Measurements from ENCODE around the gene SLC22A31.

Gene SLC22A31

GRCh38 chr16:89237733-89238132 lies 37.4 kb upstream of the SLC22A31 start:
- no peak for DNase-seq (ENCODE audit: low read depth)
- no peaks in the 10 kb centered on the region for H3K9me3 ChIP-seq (ENCODE audit: control insufficient read depth, low read length)
- H3K27me3 ChIP-seq (replicated peaks; ENCODE audit: control insufficient read depth, insufficient read depth, low read length): no peaks in the 10 kb centered on the region
- H3K36me3 ChIP-seq (ENCODE audit: control insufficient read depth, insufficient read depth, low read length, severe bottlenecking): peaks cover 15% of the 10 kb centered on the region
- no peak overlapping the region for H3K4me3 ChIP-seq (ENCODE audit: low read length)
- H3K4me1 ChIP-seq (ENCODE audit: control insufficient read depth, insufficient read depth, low read length): peaks cover under 1% of the 10 kb centered on the region
- no peak overlapping the region for H3K9ac ChIP-seq (ENCODE audit: low read length)

DNA sequence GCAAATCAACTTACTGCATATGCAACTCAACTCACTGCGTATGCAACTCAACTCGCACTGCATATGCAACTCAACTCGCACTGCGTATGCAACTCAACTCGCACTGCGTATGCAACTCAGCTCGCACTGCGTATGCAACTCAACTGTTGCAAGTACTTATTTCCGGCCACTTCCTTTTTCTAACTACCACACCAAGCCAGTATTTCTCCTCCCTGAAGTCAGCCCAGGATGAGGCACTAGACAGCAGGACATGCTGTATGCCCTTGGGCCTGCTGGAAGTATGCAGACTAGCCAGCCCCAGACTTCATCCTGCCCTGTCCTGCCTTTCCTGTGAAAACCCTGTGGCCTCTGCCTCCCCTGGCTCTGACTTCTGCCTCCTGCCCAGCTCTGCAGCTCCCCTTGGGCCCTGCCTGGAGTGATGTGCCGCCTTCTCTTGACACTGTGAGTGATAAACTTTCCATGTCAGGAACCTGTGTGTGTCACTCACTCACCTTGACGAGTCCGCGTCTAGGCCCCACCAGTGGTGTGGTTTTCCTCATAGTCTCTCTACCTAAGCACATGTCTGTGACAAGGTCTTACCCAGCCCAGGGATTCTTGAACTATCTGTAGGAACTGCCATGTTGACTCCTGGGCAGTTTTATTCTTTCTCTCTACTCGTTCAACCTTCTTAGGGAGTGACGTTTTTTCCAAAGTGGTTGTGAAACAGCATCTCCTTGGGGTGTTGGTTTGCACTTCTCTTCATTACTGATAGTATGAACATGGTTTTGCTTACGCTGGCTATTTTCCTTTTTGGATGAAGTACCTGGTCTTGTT lies 33.5 kb upstream of the SLC22A31 start:
- peaks cover 5% of the 10 kb centered on the region for H3K9me3 ChIP-seq (ENCODE audit: control insufficient read depth, low read length)
- no peak overlapping the region for H3K9ac ChIP-seq (ENCODE audit: low read length)
- no peak for DNase-seq (ENCODE audit: low read depth)
- H3K4me1 ChIP-seq (ENCODE audit: control insufficient read depth, insufficient read depth, low read length): peaks cover 11% of the 10 kb centered on the region
- peaks cover 45% of the 10 kb centered on the region for H3K36me3 ChIP-seq (ENCODE audit: control insufficient read depth, insufficient read depth, low read length, severe bottlenecking)
- H3K4me3 ChIP-seq (ENCODE audit: low read length): no peak overlapping the region
- no peaks in the 10 kb centered on the region for H3K27me3 ChIP-seq (replicated peaks; ENCODE audit: control insufficient read depth, insufficient read depth, low read length)

- no peak overlapping the region for H3K9ac ChIP-seq (ENCODE audit: low read length)
- H3K4me1 ChIP-seq (ENCODE audit: control insufficient read depth, insufficient read depth, low read length): peaks cover 11% of the 10 kb centered on the region
- no peaks in the 10 kb centered on the region for H3K27me3 ChIP-seq (replicated peaks; ENCODE audit: control insufficient read depth, insufficient read depth, low read length)
- no peak overlapping the region for H3K4me3 ChIP-seq (ENCODE audit: low read length)
- H3K36me3 ChIP-seq (ENCODE audit: control insufficient read depth, insufficient read depth, low read length, severe bottlenecking): peaks cover 62% of the 10 kb centered on the region
- no peak for DNase-seq (ENCODE audit: low read depth)
- H3K9me3 ChIP-seq (ENCODE audit: control insufficient read depth, low read length): peaks cover 23% of the 10 kb centered on the region
Observed at GRCh38 chr16:89232107-89232506, 31.8 kb upstream of the SLC22A31 start.

DNA sequence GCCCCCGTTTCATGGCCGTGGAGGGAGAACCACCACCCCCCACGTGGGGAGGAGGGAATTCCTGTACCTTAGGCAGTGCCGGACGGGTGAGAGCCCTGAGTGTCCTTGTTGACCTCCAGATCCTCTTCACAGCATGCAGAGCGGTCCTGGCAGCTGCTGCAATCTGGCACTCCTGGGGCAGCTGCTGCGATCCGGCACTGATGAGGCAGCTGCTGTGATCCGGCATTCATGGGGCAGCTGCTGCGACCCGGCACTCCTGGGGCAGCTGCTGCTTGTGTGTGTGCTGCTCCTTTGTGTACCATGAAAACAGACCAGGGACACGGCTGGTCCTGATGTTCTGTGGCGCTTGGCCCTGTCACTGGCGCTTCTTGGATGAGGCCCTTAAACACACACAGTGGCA lies 29.9 kb upstream of the SLC22A31 start:
- no peak for DNase-seq (ENCODE audit: low read depth)
- Histone ChIP-seq H3K4me1 (ENCODE audit: control insufficient read depth, insufficient read depth, low read length) (peaks cover 11% of the 10 kb centered on the region), H3K9me3 (ENCODE audit: control insufficient read depth, low read length) (peaks cover 31% of the 10 kb centered on the region), H3K9ac (ENCODE audit: low read length) (no peak overlapping the region), H3K36me3 (ENCODE audit: control insufficient read depth, insufficient read depth, low read length, severe bottlenecking) (peaks cover 81% of the 10 kb centered on the region), H3K27me3 (replicated peaks; ENCODE audit: control insufficient read depth, insufficient read depth, low read length) (no peaks in the 10 kb centered on the region), H3K4me3 (ENCODE audit: low read length) (no peak overlapping the region)

DNA sequence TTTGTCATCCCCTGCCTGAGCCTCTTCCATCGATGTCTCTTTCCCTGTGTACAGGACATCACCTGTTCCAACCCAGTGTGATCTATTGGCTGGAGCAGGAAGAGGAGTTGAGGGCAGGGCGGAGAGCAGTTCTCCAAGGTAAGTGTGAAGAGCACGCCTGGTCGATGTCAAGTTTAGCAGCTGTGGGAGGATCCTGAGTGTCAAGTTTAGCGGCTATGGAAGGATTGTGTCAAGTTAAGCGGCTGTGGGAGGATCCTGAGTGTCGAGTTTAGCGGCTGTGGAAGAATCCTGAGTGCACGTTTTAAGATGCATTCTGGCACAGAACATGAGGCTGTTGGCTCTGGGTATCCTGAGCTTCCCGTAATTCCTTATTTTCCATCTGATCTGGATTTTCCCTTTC lies 24.3 kb upstream of the SLC22A31 start:
- no peaks in the 10 kb centered on the region for H3K27me3 ChIP-seq (replicated peaks; ENCODE audit: control insufficient read depth, insufficient read depth, low read length)
- H3K36me3 ChIP-seq (ENCODE audit: control insufficient read depth, insufficient read depth, low read length, severe bottlenecking): peaks cover 85% of the 10 kb centered on the region
- no peak for DNase-seq (ENCODE audit: low read depth)
- H3K4me1 ChIP-seq (ENCODE audit: control insufficient read depth, insufficient read depth, low read length): no peaks in the 10 kb centered on the region
- peaks cover 31% of the 10 kb centered on the region for H3K9me3 ChIP-seq (ENCODE audit: control insufficient read depth, low read length)
- H3K4me3 ChIP-seq (ENCODE audit: low read length): no peak overlapping the region
- no peak overlapping the region for H3K9ac ChIP-seq (ENCODE audit: low read length)

DNA sequence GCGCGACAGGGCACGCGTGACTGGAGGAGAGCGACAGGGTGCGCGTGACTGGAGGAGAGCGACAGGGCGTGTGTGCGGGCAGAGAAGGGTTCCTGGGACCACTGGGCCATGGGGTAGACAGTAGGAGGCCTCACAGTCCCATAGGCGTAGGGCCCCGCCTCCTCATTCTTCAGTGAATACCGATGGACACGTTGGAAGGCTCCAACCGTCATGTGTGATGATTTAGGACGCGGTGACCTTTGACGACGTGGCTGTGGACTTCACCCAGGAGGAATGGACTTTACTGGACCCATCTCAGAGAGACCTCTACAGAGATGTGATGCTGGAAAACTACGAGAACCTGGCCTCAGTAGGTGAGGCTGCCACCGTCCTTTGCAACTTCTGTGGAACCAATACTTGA lies 22.6 kb upstream of the SLC22A31 start:
- Histone ChIP-seq H3K4me3 (ENCODE audit: low read length) (no peak overlapping the region), H3K4me1 (ENCODE audit: control insufficient read depth, insufficient read depth, low read length) (peaks cover 8% of the 10 kb centered on the region), H3K9ac (ENCODE audit: low read length) (no peak overlapping the region), H3K9me3 (ENCODE audit: control insufficient read depth, low read length) (peaks cover 16% of the 10 kb centered on the region), H3K27me3 (replicated peaks; ENCODE audit: control insufficient read depth, insufficient read depth, low read length) (no peaks in the 10 kb centered on the region), H3K36me3 (ENCODE audit: control insufficient read depth, insufficient read depth, low read length, severe bottlenecking) (peaks cover 69% of the 10 kb centered on the region)
- no peak for DNase-seq (ENCODE audit: low read depth)

DNA sequence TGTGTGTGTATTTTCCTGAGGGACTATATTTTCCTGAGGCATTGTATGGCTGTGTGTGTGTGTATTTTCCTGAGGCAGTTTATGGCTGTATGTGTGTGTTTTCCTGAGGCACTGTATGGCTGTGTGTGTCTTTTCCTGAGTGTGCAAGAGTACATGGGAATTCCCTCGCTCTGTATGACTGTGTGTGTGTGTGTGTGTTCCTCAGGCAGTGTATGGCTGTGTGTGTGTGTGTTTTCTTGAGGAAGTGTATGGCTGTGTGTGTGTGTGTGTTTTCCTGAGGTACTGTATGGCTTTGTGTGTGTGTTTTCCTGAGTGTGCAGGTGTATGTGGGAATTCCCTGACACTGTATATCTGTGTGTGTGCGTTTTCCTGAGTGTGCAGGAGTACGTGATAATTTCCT lies 21.3 kb upstream of the SLC22A31 start:
- H3K4me3 ChIP-seq (ENCODE audit: low read length): no peak overlapping the region
- H3K9ac ChIP-seq (ENCODE audit: low read length): no peak overlapping the region
- H3K9me3 ChIP-seq (ENCODE audit: control insufficient read depth, low read length): peaks cover 3% of the 10 kb centered on the region
- H3K36me3 ChIP-seq (ENCODE audit: control insufficient read depth, insufficient read depth, low read length, severe bottlenecking): peaks cover 56% of the 10 kb centered on the region
- H3K27me3 ChIP-seq (replicated peaks; ENCODE audit: control insufficient read depth, insufficient read depth, low read length): no peaks in the 10 kb centered on the region
- no peak for DNase-seq (ENCODE audit: low read depth)
- H3K4me1 ChIP-seq (ENCODE audit: control insufficient read depth, insufficient read depth, low read length): peaks cover 11% of the 10 kb centered on the region

DNA sequence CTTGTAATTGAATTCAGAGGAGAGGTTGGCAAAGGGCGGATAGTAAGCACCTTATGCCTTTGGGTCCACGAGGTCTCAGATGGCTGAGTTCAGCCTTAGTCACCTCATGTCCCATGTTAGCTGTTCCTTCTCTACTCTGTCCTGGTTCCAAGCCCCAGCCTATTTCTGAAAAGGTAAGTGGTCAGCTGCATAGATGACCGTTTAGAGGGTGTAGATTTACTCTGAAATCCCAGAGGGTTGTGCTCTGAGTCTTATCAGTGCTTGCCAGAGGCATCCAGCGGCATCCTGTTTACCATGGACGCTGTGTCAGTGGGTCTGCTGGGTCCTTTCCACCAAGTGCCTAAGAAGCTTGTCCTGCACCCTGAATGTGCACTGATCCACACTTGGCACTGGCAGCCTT lies 19.0 kb upstream of the SLC22A31 start:
- H3K9ac ChIP-seq (ENCODE audit: low read length): peak overlapping the region; percentile 4
- peaks cover 18% of the 10 kb centered on the region for H3K4me1 ChIP-seq (ENCODE audit: control insufficient read depth, insufficient read depth, low read length)
- DNase-seq (ENCODE audit: low read depth): no peak
- no peaks in the 10 kb centered on the region for H3K27me3 ChIP-seq (replicated peaks; ENCODE audit: control insufficient read depth, insufficient read depth, low read length)
- no peak overlapping the region for H3K4me3 ChIP-seq (ENCODE audit: low read length)
- no peaks in the 10 kb centered on the region for H3K9me3 ChIP-seq (ENCODE audit: control insufficient read depth, low read length)
- peaks cover 34% of the 10 kb centered on the region for H3K36me3 ChIP-seq (ENCODE audit: control insufficient read depth, insufficient read depth, low read length, severe bottlenecking)

DNA sequence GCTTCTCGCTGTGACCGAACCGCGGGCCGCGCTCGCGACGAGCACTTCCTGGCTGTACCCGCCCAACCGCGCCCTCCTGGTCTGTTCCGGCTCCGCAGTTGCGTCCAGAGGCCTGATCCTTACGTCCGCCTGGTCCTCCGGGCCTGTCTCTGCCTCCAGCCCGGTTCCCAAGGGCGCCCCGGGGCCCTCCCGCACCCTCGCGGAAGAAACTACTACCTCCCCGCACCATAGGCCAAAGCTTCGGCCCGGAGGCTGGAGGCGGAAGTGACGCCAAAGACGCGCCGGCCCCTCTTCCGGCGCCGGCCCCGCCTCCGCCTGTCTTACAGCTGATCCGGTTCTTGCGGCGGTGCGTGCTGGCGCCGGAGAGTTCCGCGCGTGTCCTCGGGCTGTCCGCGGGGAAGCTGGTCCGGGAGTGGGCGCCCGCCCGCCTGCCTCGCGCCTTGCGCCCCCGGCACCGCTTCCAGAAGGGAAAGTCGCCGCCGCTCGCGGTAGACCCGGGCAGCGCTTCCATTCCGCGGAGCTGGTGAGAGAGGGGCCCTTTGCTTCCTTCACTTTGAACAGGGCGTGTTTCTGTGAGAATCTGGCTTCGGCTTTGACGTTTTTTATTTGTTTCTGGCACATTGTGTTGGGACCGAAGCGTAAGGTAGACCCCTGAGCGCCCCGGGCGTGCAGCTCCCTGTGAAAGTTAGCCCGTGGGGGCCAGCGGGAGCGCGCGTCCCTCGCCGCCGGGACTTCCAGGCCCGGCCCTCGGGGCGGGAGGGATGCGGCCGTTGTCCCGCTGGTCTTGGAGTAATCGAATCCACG lies 17.3 kb upstream of the SLC22A31 start, which contains the start of gene ZNF778:
Gene ZNF778, plus strand, starts transcription at position 316 of the 804 bp plus-strand sequence. CDS start 3,425 bp downstream, outside the sequence.
- H3K36me3 ChIP-seq (ENCODE audit: control insufficient read depth, insufficient read depth, low read length, severe bottlenecking): peaks cover 21% of the 10 kb centered on the region
- peak within 1 kb of the TSS; percentile 89 for H3K4me3 ChIP-seq (ENCODE audit: low read length)
- DNase-seq (ENCODE audit: low read depth): peak; percentile 96
- H3K9me3 ChIP-seq (ENCODE audit: control insufficient read depth, low read length): no peaks in the 10 kb centered on the region
- H3K4me1 ChIP-seq (ENCODE audit: control insufficient read depth, insufficient read depth, low read length): peaks cover 18% of the 10 kb centered on the region
- no peaks in the 10 kb centered on the region for H3K27me3 ChIP-seq (replicated peaks; ENCODE audit: control insufficient read depth, insufficient read depth, low read length)
- H3K9ac ChIP-seq (ENCODE audit: low read length): peak within 1 kb of the TSS; percentile 95

DNA sequence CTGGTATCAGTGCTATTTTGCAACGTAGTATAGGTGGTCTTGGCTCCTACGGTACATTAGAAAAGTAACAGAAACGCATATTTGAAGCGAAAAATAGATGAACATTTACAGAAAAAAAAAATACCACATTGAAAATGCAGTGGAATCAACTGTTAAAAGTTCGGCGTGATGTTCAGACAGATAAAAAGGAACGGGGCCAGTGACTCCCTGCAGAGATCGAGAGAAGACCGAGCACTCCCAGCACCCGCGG lies 16.7 kb upstream of the SLC22A31 start:
- no peak for DNase-seq (ENCODE audit: low read depth)
- H3K36me3 ChIP-seq (ENCODE audit: control insufficient read depth, insufficient read depth, low read length, severe bottlenecking): peaks cover 16% of the 10 kb centered on the region
- no peaks in the 10 kb centered on the region for H3K9me3 ChIP-seq (ENCODE audit: control insufficient read depth, low read length)

DNA sequence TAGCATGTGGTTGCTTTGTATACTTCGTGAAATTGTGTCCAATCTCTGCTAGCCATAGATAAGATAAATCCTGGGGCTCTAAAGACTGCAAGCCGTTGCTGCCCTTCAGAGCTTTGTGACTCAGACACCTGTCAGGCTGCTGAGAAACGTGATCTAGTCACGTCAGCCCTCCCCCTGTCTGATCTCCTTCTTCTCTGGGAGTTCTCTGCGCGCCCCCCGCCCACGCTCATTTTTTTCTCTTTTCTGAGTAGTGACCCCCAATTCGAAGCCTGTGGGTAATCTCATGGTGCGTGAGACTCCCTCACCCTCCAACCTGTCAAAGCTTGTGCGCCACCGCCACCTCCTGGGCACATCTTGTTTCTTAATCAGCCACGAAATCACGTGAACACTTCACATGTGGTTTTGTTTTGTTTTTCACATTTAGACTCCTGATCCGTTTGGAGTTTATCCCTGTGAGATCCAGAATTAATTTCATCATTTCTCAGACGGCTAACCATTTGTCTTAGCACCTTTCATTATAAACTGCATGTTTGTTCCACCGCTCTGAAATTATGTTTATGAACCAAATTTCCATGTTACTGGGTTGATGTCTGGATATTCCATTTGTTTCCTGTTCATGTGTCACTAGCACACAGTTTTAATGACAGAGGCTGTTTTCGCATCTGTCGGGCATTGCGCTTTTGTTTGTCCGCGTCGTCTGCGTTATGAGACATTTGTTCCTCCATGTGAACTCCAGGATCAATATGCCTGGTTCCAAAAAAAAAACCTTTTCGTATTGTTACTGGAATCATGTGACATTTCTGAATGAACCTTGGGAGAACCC lies 16.2 kb upstream of the SLC22A31 start:
- peaks cover 11% of the 10 kb centered on the region for H3K36me3 ChIP-seq (ENCODE audit: control insufficient read depth, insufficient read depth, low read length, severe bottlenecking)
- no peaks in the 10 kb centered on the region for H3K9me3 ChIP-seq (ENCODE audit: control insufficient read depth, low read length)
- H3K4me1 ChIP-seq (ENCODE audit: control insufficient read depth, insufficient read depth, low read length): peaks cover 18% of the 10 kb centered on the region
- peak; percentile 95 for DNase-seq (ENCODE audit: low read depth)
- H3K27me3 ChIP-seq (replicated peaks; ENCODE audit: control insufficient read depth, insufficient read depth, low read length): no peaks in the 10 kb centered on the region
- peak overlapping the region; percentile 95 for H3K9ac ChIP-seq (ENCODE audit: low read length)
- peak overlapping the region; percentile 89 for H3K4me3 ChIP-seq (ENCODE audit: low read length)

More for the DNA sequence above, 16.7 kb upstream of the SLC22A31 start:
- Histone ChIP-seq H3K4me3 (ENCODE audit: low read length) (peak overlapping the region; percentile 89), H3K9ac (ENCODE audit: low read length) (peak overlapping the region; percentile 95), H3K4me1 (ENCODE audit: control insufficient read depth, insufficient read depth, low read length) (peaks cover 18% of the 10 kb centered on the region), H3K27me3 (replicated peaks; ENCODE audit: control insufficient read depth, insufficient read depth, low read length) (no peaks in the 10 kb centered on the region)

All from adipocyte (in vitro differentiated cells).